Stimulated activated naive B cell treated with anti-CD40 and anti-IgM and Interleukin-4, amounts not matched to agents 10 μg/mL and 1 μg/mL and 100 μg/mL, for 72 hours (primary cell): ENCODE data around the gene PIGK.
A peak's percentile ranks its signal among the peaks of the same experiment; 100 is the strongest.

ENCODE experiments used
- ATAC-seq, 2 donors: fragments of 150-1000 bp; cut with Tn5 transposase; replicated peaks; 2 replicates each; pipeline ENCODE4 v1.10.0; 2021; ENCODE audit warnings: moderate library complexity in 1 of 2
- DNase-seq: peaks from one replicate; pipeline ENCODE4 v3.0.0; 2021
- H3K27ac Mint-ChIP-seq: one replicate; pipeline ENCODE4 v1.8.0; 2022; ENCODE audit warnings: mild to moderate bottlenecking, mixed read lengths
- H3K27me3 Mint-ChIP-seq, 2 donors: one replicate each; pipeline ENCODE4 v1.8.0; 2022; ENCODE audit warnings: mixed read lengths in 2 of 2
- H3K36me3 Mint-ChIP-seq, 2 donors: one replicate each; pipeline ENCODE4 v1.8.0; 2022; ENCODE audit warnings: mixed read lengths in 2 of 2, mild to moderate bottlenecking in 1 of 2
- H3K4me1 Mint-ChIP-seq, 2 donors: one replicate each; pipeline ENCODE4 v1.8.0; 2022; ENCODE audit warnings: mixed read lengths in 2 of 2, mild to moderate bottlenecking in 1 of 2
- H3K4me3 Mint-ChIP-seq, 2 donors: one replicate each; pipeline ENCODE4 v1.8.0; 2022; ENCODE audit warnings: mild to moderate bottlenecking in 2 of 2, mixed read lengths in 2 of 2, moderate library complexity in 1 of 2
- H3K9me3 Mint-ChIP-seq, 2 donors: one replicate each; pipeline ENCODE4 v1.8.0; 2022; ENCODE audit warnings: mixed read lengths in 2 of 2, mild to moderate bottlenecking in 1 of 2

Gene PIGK

DNA sequence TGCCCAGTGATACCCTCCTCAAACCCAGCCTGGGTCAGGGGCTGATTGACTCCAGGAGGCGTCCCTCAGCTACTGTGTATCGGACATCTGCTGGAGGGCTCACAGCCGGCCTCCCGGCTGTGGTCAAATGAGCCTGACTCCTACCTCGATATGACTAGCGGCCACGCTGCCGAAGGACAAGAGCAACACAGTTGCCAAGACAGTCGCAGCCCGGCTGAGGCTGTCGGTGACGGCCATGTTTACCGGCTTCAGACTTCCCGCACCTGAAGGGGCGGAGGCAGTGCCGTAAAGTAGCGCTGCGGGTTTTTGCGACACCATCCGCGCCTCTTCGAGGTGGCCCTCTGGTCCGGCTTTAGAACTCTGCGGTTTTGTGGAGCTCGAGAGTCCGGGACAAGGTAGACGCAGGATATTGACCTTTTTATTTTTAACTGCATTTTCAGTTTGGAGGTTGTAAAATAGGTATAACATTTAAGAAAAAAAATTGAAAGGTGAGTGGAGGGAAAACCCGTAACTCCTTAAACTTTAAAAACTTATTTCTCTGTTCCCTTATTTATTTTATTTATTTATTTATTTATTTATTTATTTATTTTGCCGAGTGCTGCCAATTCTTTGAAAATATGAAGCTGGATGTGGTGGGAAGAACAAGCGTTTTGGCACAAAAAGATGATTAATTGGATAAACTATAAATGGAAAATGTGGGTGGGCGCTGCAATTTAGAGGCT is at the start of gene PIGK:
PIGK (minus strand) TSS at position 265 of the 722 bp plus-strand sequence; CDS start at position 237, 28 bp downstream.
- H3K4me1 Mint-ChIP-seq, result peaks cover 12 to 24% of the 10 kb centered on the region in 2 donors
- no peaks in the 10 kb centered on the region for H3K27me3 Mint-ChIP-seq
- H3K27ac Mint-ChIP-seq, result peak within 1 kb of the TSS; percentile 95
- H3K36me3 Mint-ChIP-seq, result peaks cover 10 to 19% of the 10 kb centered on the region in 2 donors
- peak within 1 kb of the TSS; percentile 91 to 92 for H3K4me3 Mint-ChIP-seq
- DNase-seq, result peak; percentile 83
- peaks cover 0 to 2% of the 10 kb centered on the region in 2 donors for H3K9me3 Mint-ChIP-seq
- peak; percentile 95 to 97 for ATAC-seq

DNA sequence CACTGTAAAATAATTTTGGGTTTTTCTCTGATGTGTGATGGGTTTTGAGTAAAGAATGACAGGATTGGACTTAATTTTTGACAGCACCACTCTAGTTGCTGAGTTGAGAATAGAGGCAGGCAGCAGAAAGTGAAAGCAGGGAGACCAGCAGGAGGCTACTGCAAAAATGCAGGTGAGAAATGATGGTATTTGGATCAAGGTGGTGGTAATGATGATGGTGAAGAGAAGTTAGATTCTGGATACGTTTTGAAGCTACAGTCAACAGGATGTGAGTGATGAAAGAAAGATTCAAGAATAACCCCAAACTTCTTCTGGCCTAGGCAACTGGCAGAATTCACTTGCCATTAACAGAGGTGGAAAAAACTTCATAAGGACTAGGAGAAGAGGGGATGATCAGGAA is 47.8 kb upstream of the PIGK start:
- H3K4me3 Mint-ChIP-seq, result no peak overlapping the region
- peaks cover 2 to 5% of the 10 kb centered on the region in 2 donors for H3K4me1 Mint-ChIP-seq
- peaks cover 6% of the 10 kb centered on the region in 2 donors for H3K27me3 Mint-ChIP-seq
- DNase-seq (no peak), ATAC-seq (no peak)
- no peaks in the 10 kb centered on the region for H3K9me3 Mint-ChIP-seq
- H3K36me3 Mint-ChIP-seq, result no peaks in the 10 kb centered on the region
- H3K27ac Mint-ChIP-seq, result no peak overlapping the region

DNA sequence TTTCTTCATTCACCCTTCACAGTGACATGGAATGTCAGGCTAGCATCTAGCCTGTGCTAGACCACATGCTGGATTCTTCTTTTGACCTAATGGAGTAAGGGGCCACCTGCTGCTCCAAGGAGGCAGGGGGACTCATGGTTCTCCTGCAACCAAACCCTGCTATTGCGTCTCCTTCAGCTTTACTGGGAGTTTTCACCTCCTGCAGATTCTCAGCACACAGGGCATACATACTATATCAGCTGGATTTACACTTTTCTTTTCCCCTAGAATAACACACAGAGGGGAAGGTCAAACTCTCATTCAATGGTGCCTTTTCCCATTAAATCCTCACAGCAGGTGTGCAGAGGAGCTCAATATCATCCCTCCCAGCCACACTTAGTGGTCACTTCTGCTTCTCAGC is 46.0 kb upstream of the PIGK start:
- Mint-ChIP-seq H3K4me1 (no peaks in the 10 kb centered on the region), H3K27ac (no peak overlapping the region), H3K4me3 (no peak overlapping the region), H3K36me3 (no peaks in the 10 kb centered on the region), H3K9me3 (no peaks in the 10 kb centered on the region), H3K27me3 (peaks cover 6% of the 10 kb centered on the region in 2 donors)
- ATAC-seq (no peak), DNase-seq (no peak)

DNA sequence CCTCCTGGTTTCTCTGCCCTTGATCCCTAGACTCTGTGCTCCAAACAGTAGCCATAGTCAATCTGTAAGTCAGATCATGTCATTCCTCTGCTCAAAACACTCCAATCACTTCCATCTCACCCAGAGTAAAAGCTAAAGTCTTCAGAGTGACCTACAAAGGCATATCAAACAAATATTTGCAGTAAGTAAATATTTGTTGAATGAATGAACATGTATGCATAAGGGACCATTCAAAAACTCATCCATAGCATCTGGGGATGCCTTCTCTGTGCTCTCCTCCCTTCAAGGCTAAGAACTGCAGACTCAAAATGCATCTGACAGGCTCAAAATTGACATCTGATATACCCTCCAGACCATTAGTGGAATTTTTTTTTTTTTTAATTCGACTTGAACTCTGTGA is 44.5 kb upstream of the PIGK start:
- ATAC-seq (no peak), DNase-seq (no peak)
- Mint-ChIP-seq H3K36me3 (no peaks in the 10 kb centered on the region), H3K27me3 (peaks cover 6% of the 10 kb centered on the region in 2 donors), H3K9me3 (no peaks in the 10 kb centered on the region), H3K4me1 (no peaks in the 10 kb centered on the region), H3K4me3 (no peak overlapping the region), H3K27ac (no peak overlapping the region)

DNA sequence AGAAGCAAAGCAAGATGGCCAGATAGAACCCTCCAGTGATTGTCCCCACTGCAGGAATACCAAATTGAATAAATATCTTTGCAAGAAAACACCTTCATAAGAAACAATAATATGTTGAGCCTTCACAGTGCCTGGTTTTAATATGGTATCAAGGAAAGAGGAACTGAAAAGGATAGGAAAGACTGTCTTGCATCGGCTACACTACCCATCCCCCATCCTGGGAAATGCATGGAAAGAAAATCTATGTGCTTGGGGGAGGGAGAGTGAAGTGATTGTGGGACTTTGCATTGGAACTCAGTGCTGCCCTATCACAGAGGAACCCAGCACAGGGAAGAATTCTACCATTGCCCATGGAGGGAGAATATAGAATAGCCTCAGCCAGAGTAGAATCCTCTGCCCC is 34.0 kb upstream of the PIGK start:
- Mint-ChIP-seq H3K27ac (no peak overlapping the region), H3K4me1 (no peaks in the 10 kb centered on the region), H3K27me3 (no peaks in the 10 kb centered on the region), H3K4me3 (no peak overlapping the region), H3K9me3 (peaks cover 41 to 46% of the 10 kb centered on the region in 2 donors), H3K36me3 (peaks cover 8% of the 10 kb centered on the region in 2 donors)
- ATAC-seq (no peak), DNase-seq (no peak)

DNA sequence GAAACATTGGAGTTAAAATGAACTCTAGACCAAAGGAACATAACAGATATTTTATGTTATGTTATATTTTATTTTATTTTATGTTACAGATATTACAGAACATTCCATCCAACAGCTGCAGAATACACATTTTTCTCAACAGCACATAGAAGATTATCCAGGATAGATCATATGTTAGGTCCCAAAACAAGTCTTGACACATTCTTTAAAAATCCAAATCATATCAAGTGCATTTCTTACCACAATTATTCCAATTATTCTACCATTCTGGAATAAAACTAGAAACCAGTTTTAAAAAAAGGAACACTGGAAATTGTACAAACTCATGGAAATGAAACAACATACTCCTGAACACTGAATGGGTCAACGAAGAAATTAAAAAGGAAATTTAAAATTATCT is 30.9 kb upstream of the PIGK start:
- H3K27ac Mint-ChIP-seq, result no peak overlapping the region
- H3K36me3 Mint-ChIP-seq, result peaks cover 8% of the 10 kb centered on the region in 2 donors
- DNase-seq (no peak), ATAC-seq (no peak)
- no peaks in the 10 kb centered on the region for H3K4me1 Mint-ChIP-seq
- peaks cover 39 to 45% of the 10 kb centered on the region in 2 donors for H3K9me3 Mint-ChIP-seq
- no peak overlapping the region for H3K4me3 Mint-ChIP-seq
- no peaks in the 10 kb centered on the region for H3K27me3 Mint-ChIP-seq

DNA sequence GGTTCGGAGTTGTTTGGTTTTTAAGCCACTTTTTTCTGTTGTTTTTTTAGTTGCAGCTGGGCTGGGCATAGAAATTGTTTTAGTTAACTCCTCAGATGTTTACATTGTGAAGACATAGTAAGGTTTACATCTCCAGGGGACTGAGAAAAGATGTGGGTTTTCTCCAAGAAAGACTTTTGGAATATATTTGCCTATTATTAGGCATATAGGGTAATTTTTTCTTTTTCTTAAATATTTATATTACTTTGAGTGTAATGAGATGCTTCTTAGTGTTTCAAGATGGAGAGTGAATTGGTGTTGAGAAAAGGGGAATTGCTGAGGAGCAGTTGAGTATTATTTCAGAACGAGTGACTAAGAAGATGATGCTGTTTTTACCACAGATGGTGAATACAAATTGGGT is 26.6 kb upstream of the PIGK start:
- no peaks in the 10 kb centered on the region for H3K27me3 Mint-ChIP-seq
- H3K4me3 Mint-ChIP-seq, result no peak overlapping the region
- peaks cover 6 to 8% of the 10 kb centered on the region in 2 donors for H3K36me3 Mint-ChIP-seq
- ATAC-seq, result no peak
- no peak overlapping the region for H3K27ac Mint-ChIP-seq
- DNase-seq, result no peak
- H3K9me3 Mint-ChIP-seq, result peaks cover 26 to 27% of the 10 kb centered on the region in 2 donors
- no peaks in the 10 kb centered on the region for H3K4me1 Mint-ChIP-seq

DNA sequence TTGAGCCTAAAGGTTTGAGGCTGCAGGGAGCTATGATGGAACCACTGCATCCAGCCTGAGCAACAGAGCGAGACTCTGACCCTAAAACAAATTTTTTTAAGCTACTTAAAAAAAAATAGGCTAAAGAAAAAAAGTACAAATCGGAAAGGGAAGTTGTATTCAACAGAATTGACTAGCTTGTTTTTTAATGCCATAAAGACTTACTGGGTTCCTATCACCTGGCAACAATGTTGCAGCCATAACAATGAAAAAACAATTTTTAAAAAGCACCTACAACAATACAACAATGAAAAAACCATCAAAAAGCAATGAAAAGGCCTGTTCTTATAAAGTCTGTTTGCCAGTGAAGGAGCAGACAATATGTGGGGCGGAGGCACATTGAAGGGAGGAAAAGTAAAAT is 20.1 kb upstream of the PIGK start:
- DNase-seq (no peak), ATAC-seq (no peak)
- Mint-ChIP-seq H3K9me3 (peaks cover 5 to 14% of the 10 kb centered on the region in 2 donors), H3K4me3 (no peak overlapping the region), H3K27me3 (no peaks in the 10 kb centered on the region), H3K36me3 (no peaks in the 10 kb centered on the region), H3K27ac (no peak overlapping the region), H3K4me1 (peaks cover 0 to 7% of the 10 kb centered on the region in 2 donors)

DNA sequence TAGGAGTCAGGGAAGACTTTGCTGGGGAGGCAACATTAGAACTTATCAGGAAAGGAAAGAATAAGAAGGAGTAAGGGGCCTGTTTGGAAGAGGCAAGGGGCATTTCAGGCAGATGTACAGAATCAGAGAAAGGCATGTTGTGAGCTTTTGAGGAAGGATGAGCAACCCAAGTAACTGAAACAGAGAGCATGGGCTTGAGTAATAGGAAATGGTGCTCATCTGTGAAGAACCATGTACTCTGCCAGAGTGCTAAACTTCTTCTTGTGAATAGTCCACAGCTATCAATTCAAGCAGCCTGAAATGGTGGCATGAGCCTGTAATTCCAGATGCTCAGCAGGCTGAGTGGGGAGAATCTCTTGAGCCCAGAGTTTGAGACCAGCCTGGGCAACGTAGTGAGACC is 19.2 kb upstream of the PIGK start:
- no peak for DNase-seq
- H3K9me3 Mint-ChIP-seq, result peaks cover 5 to 14% of the 10 kb centered on the region in 2 donors
- peaks cover 0 to 7% of the 10 kb centered on the region in 2 donors for H3K4me1 Mint-ChIP-seq
- no peaks in the 10 kb centered on the region for H3K36me3 Mint-ChIP-seq
- H3K27me3 Mint-ChIP-seq, result no peaks in the 10 kb centered on the region
- H3K4me3 Mint-ChIP-seq, result no peak overlapping the region
- H3K27ac Mint-ChIP-seq, result no peak overlapping the region
- ATAC-seq, result no peak

DNA sequence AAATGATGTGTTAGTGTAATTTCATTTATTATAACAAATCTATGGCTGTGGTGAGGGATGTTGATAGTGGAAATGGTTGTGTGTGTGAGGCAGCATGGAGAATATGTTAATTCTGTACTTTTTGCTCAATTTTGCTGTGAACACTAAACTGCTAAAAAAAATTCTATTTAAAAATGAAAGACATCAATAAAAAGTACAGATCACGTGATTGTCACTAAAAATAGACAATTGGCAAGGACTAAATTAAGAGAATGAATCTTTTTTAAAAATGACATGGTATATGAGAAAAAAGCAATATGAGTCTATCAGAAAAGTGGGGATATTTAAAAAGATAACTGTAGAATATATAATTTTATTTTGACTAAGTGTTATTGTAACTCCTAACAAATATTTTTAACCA is 15.7 kb upstream of the PIGK start:
- Mint-ChIP-seq H3K36me3 (peaks cover 3 to 5% of the 10 kb centered on the region in 2 donors), H3K27me3 (no peaks in the 10 kb centered on the region), H3K4me1 (peaks cover 0 to 7% of the 10 kb centered on the region in 2 donors), H3K9me3 (peaks cover 9 to 12% of the 10 kb centered on the region in 2 donors), H3K4me3 (no peak overlapping the region), H3K27ac (no peak overlapping the region)
- DNase-seq (no peak), ATAC-seq (no peak)

DNA sequence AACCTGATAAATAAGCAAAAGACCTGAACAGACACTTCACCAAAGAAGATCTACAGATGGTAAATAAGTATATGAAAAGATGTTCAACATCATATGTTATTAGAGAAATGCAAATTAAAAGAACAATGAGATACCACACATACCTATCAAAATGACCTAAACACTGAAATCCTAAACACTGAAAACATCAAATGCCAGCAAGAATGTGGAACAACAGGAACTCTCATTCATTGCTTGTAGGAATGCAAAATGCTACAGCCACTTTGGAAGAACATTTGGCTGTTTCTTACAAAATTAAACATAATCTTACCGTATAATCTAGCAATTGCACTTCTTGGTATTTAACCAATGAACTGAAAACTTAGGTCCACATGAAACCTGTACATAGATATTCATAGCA is 14.9 kb upstream of the PIGK start:
- no peak for DNase-seq
- Mint-ChIP-seq H3K27ac (no peak overlapping the region), H3K9me3 (peaks cover 9 to 12% of the 10 kb centered on the region in 2 donors), H3K4me3 (no peak overlapping the region), H3K36me3 (peaks cover 3 to 5% of the 10 kb centered on the region in 2 donors), H3K27me3 (no peaks in the 10 kb centered on the region), H3K4me1 (peaks cover 0 to 2% of the 10 kb centered on the region in 2 donors)
- ATAC-seq, result no peak

DNA sequence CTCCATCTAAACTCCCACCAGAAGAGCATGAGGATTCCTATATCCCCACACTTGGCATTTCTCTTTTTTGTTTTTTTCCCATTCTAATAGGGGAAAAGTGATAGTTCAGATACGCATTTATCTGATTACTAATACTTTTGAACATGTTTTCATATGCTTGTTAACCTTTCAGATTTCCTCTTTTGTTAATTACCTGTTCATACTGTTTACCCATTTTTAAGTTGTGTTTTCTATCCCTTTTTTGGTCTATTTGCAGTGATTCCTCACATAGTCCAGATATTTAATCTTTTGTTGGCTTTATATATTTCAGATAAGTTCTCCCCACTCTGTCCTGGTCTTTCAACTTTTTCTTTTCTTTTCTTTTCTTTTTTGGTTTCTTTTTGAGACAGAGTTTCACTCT is 13.6 kb upstream of the PIGK start:
- Mint-ChIP-seq H3K9me3 (peaks cover 9 to 12% of the 10 kb centered on the region in 2 donors), H3K36me3 (peaks cover 3 to 5% of the 10 kb centered on the region in 2 donors), H3K4me3 (no peak overlapping the region), H3K27ac (no peak overlapping the region), H3K4me1 (no peaks in the 10 kb centered on the region), H3K27me3 (no peaks in the 10 kb centered on the region)
- DNase-seq, result no peak
- no peak for ATAC-seq

DNA sequence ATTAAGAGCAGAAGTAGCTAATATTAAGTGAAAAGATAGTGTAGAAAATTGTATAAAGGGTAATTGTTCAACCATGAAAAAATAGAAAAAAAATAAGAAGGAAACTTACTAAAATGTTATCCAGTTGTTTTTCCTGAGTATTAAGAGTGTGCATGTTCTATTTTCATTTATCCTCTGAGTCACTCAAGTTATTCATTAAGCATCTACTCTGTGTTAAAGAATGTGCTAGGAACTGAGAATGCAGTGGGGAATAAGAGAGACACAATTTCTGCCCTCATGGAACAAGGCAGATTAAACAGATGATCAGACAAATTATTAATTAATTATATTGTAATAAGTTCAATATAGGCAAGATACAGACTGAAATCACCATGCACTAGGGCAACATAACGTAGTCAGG is 10.8 kb upstream of the PIGK start:
- DNase-seq, result no peak
- Mint-ChIP-seq H3K4me1 (no peaks in the 10 kb centered on the region), H3K4me3 (no peak overlapping the region), H3K36me3 (peaks cover 3 to 5% of the 10 kb centered on the region in 2 donors), H3K27me3 (no peaks in the 10 kb centered on the region), H3K27ac (no peak overlapping the region), H3K9me3 (peaks cover 5 to 9% of the 10 kb centered on the region in 2 donors)
- no peak for ATAC-seq

DNA sequence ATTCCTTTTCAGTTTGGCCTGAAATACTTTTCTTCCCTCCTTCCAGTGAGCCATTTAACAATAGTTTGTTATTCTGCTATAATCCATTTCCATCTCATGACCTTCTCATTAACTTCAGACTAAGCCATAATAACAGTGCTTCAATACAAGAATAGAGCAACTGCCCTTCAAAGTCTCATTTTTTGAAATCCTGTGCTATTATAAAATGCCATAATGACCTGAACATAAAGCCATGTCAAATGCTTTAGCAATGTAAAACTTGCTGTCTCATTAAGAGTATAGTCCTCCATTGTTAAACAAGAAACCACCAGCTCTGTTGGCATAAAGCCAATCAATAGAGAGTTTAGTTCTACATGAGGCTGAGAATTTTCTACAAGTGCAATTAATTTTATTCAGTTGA is 9.6 kb upstream of the PIGK start:
- Mint-ChIP-seq H3K27me3 (no peaks in the 10 kb centered on the region), H3K27ac (no peak overlapping the region), H3K4me3 (no peak overlapping the region), H3K9me3 (peaks cover 5 to 9% of the 10 kb centered on the region in 2 donors), H3K36me3 (peaks cover 3 to 9% of the 10 kb centered on the region in 2 donors), H3K4me1 (no peaks in the 10 kb centered on the region)
- ATAC-seq (no peak), DNase-seq (no peak)

DNA sequence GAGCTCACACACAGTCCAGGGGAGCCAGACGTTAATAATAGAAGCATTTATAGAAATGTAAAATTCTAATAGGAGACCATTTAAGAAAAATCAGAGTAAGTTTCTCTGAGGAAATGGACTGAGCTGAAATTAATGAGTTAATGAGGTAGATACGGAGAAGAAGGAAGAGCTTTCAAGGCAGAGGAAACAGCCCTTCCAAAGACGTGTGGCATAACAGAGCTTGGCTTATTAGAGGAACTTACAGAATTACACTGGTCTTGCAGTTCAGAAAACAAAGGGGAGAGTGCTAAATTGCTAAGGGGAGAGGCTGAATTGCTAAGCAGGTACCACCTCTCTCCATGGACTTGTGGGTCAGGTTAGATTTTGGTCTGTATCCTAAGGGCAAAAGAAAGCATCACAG is 8.2 kb upstream of the PIGK start:
- H3K9me3 Mint-ChIP-seq, result no peaks in the 10 kb centered on the region
- no peak for DNase-seq

More for the DNA sequence above, 8.2 kb upstream of the PIGK start:
- no peak overlapping the region for H3K27ac Mint-ChIP-seq
- H3K4me3 Mint-ChIP-seq, result no peak overlapping the region
- peaks cover 9 to 10% of the 10 kb centered on the region in 2 donors for H3K36me3 Mint-ChIP-seq
- H3K27me3 Mint-ChIP-seq, result no peaks in the 10 kb centered on the region
- ATAC-seq, result no peak
- no peaks in the 10 kb centered on the region for H3K4me1 Mint-ChIP-seq
